ENCODE data around the gene FAM120B. TPM values are rescaled to one million over a fixed set of nuclear protein-coding genes. Genes with fewer than 3 reads are reported as not detected.
"Not testable (repeated sequence)": the region's sequence is repeated elsewhere in the genome, so short reads cannot be mapped to it uniquely, and the experiment has no call there.

Gene FAM120B
- total RNA-seq, 1 experiment from 2014 or later, result 11.1 TPM

GRCh38 chr6:170316071-170316470 lies 9.5 kb downstream of the FAM120B start:
- in situ Hi-C loops (cut with HindIII; ENCODE audit: low pct_unique_long_range_greater_than_20kb, low sequenced_read_pairs), result no loop called here
- DNase-seq (ENCODE audit: low read depth, low spot score), result no peak

- in situ Hi-C loops (cut with HindIII; ENCODE audit: low pct_unique_long_range_greater_than_20kb, low sequenced_read_pairs), result no loop called here
- no peak for DNase-seq (ENCODE audit: low read depth, low spot score)
Measured at GRCh38 chr6:170317076-170317475, 10.5 kb downstream of the FAM120B start.

GRCh38 chr6:170317718-170318117 lies 11.2 kb downstream of the FAM120B start:
- in situ Hi-C loops (cut with HindIII; ENCODE audit: low pct_unique_long_range_greater_than_20kb, low sequenced_read_pairs), result no loop called here

GRCh38 chr6:170329321-170329720 lies 22.8 kb downstream of the FAM120B start:
- in situ Hi-C loops (cut with HindIII; ENCODE audit: low pct_unique_long_range_greater_than_20kb, low sequenced_read_pairs), result no loop called here
- DNase-seq (ENCODE audit: low read depth, low spot score), result no peak

More at GRCh38 chr6:170317718-170318117, 11.2 kb downstream of the FAM120B start:
- DNase-seq (ENCODE audit: low read depth, low spot score), result no peak

GRCh38 chr6:170335199-170335598 lies 28.6 kb downstream of the FAM120B start:
- DNase-seq (ENCODE audit: low read depth, low spot score); in situ Hi-C loops (cut with HindIII; ENCODE audit: low pct_unique_long_range_greater_than_20kb, low sequenced_read_pairs): not testable (repeated sequence)

- peak; percentile 94 for DNase-seq (ENCODE audit: low read depth, low spot score)
- in situ Hi-C loops (cut with HindIII; ENCODE audit: low pct_unique_long_range_greater_than_20kb, low sequenced_read_pairs), result no loop called here
Measured at GRCh38 chr6:170344631-170345576, 38.3 kb downstream of the FAM120B start.

- in situ Hi-C loops (cut with HindIII; ENCODE audit: low pct_unique_long_range_greater_than_20kb, low sequenced_read_pairs), result no loop called here
- DNase-seq (ENCODE audit: low read depth, low spot score), result no peak
Measured at GRCh38 chr6:170345662-170346061, 39.1 kb downstream of the FAM120B start.

GRCh38 chr6:170346649-170347048 lies 40.1 kb downstream of the FAM120B start:
- no peak for DNase-seq (ENCODE audit: low read depth, low spot score)
- in situ Hi-C loops (cut with HindIII; ENCODE audit: low pct_unique_long_range_greater_than_20kb, low sequenced_read_pairs), result no loop called here

- DNase-seq (ENCODE audit: low read depth, low spot score), result no peak
- in situ Hi-C loops (cut with HindIII; ENCODE audit: low pct_unique_long_range_greater_than_20kb, low sequenced_read_pairs), result no loop called here
Measured at GRCh38 chr6:170347091-170347490, 40.5 kb downstream of the FAM120B start.

- in situ Hi-C loops (cut with HindIII; ENCODE audit: low pct_unique_long_range_greater_than_20kb, low sequenced_read_pairs), result no loop called here
Measured at GRCh38 chr6:170347975-170348374, 41.4 kb downstream of the FAM120B start.

GRCh38 chr6:170351456-170351855 lies 44.9 kb downstream of the FAM120B start:
- in situ Hi-C loops (cut with HindIII; ENCODE audit: low pct_unique_long_range_greater_than_20kb, low sequenced_read_pairs); DNase-seq (ENCODE audit: low read depth, low spot score): not testable (repeated sequence)

More at GRCh38 chr6:170347975-170348374, 41.4 kb downstream of the FAM120B start:
- DNase-seq (ENCODE audit: low read depth, low spot score), result no peak

- in situ Hi-C loops (cut with HindIII; ENCODE audit: low pct_unique_long_range_greater_than_20kb, low sequenced_read_pairs); DNase-seq (ENCODE audit: low read depth, low spot score): not testable (repeated sequence)
Measured at GRCh38 chr6:170355190-170355589, 48.6 kb downstream of the FAM120B start.

- no peak for DNase-seq (ENCODE audit: low read depth, low spot score)
- in situ Hi-C loops (cut with HindIII; ENCODE audit: low pct_unique_long_range_greater_than_20kb, low sequenced_read_pairs), result no loop called here
Measured at GRCh38 chr6:170355661-170356060, 49.1 kb downstream of the FAM120B start.

- in situ Hi-C loops (cut with HindIII; ENCODE audit: low pct_unique_long_range_greater_than_20kb, low sequenced_read_pairs), result no loop called here
Measured at GRCh38 chr6:170357812-170358211, 51.3 kb downstream of the FAM120B start.

GRCh38 chr6:170358496-170358895 lies 51.9 kb downstream of the FAM120B start:
- in situ Hi-C loops (cut with HindIII; ENCODE audit: low pct_unique_long_range_greater_than_20kb, low sequenced_read_pairs), result no loop called here
- DNase-seq (ENCODE audit: low read depth, low spot score), result no peak

More at GRCh38 chr6:170357812-170358211, 51.3 kb downstream of the FAM120B start:
- no peak for DNase-seq (ENCODE audit: low read depth, low spot score)

GRCh38 chr6:170360476-170360875 lies 53.9 kb downstream of the FAM120B start:
- DNase-seq (ENCODE audit: low read depth, low spot score), result no peak

GRCh38 chr6:170361335-170361734 lies 54.8 kb downstream of the FAM120B start:
- no peak for DNase-seq (ENCODE audit: low read depth, low spot score)
- in situ Hi-C loops (cut with HindIII; ENCODE audit: low pct_unique_long_range_greater_than_20kb, low sequenced_read_pairs), result no loop called here

More at GRCh38 chr6:170360476-170360875, 53.9 kb downstream of the FAM120B start:
- in situ Hi-C loops (cut with HindIII; ENCODE audit: low pct_unique_long_range_greater_than_20kb, low sequenced_read_pairs), result no loop called here

GRCh38 chr6:170362121-170362520 lies 55.6 kb downstream of the FAM120B start:
- in situ Hi-C loops (cut with HindIII; ENCODE audit: low pct_unique_long_range_greater_than_20kb, low sequenced_read_pairs), result no loop called here
- no peak for DNase-seq (ENCODE audit: low read depth, low spot score)

GRCh38 chr6:170363255-170363654 lies 56.7 kb downstream of the FAM120B start:
- in situ Hi-C loops (cut with HindIII; ENCODE audit: low pct_unique_long_range_greater_than_20kb, low sequenced_read_pairs), result no loop called here
- no peak for DNase-seq (ENCODE audit: low read depth, low spot score)

Data from SK-MEL-5 (cell line).